Measurements from ENCODE around the gene ZDHHC11.
"Not testable (repeated sequence)": the region's sequence is repeated elsewhere in the genome, so short reads cannot be mapped to it uniquely, and the experiment has no call there.

The ZDHHC11 gene

DNA sequence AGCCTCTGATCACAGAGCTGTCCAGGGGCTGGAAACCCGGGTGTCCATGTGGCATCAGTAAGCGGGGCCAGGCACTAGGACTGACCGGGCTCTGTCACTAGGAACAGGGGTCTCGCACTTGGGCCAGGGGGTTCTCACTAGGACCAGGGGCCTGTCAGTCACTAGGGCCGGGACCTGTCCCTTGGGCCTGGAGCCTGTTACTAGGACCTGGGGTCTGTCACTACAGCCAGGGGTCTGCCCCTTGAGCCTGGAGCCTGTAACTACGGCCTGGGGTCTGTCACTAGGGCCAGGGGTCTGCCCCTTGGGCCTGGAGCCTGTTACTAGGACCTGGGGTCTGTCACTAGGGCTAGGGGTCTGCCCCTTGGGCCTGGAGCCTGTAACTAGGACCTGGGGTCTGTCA, 76.5 kb downstream of the ZDHHC11 start:
- not testable (repeated sequence) for FAIRE-seq

DNA sequence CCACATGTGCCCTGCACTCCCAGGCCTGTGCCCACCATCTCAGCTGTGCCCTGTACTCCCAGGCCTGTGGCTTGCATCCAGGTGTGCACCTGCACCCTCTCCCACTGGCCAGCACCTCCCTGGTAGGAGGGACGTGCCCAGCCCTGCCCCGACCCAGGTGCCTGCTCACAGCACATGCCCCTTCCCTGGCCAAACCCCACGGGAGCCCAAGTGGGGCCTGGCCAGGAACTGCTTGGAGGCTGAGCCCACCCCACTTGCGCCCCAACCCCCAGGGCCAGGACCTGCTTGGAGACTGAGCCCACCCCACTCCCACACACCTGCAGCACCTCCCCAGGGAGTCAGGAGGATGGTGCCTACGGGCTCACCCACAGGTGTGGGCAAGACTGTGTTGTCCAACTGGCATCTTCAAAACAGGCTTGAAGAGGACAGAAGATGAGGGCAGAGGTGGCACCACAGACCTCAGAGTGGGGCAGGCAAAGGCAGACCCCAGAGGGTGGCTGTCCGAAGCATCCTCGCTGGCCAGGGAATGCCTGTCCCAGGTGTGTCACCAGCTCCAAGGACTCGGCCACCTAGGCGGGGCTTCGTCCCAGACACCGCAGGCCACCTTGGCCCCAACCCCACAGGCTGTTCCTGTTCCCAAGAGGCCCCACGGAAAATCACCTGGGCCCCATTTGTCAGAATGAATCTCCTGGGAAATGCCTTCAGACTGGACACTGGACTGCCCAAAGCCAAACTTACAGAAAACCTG, 77.1 kb downstream of the ZDHHC11 start:
- FAIRE-seq, result no peak

DNA sequence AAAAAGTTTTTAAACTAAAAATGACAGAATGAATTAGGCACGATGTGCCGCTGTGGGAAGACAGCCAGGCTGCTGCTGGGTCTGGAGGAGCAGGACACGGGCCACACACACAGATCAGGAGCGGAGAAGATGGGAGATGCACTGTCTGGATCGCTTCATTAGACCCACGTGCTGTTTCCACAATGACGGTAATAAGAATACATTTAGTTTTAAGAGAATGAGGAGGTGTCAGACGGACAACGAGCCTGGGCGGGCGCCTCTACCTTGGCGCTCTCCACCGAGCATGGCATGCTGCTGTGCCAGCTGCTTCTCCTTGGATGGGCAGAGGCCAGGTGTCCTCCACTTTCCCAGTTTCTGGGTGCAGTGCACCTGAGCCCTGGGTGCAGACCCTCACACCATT, 77.9 kb downstream of the ZDHHC11 start:
- FAIRE-seq, result not testable (repeated sequence)

DNA sequence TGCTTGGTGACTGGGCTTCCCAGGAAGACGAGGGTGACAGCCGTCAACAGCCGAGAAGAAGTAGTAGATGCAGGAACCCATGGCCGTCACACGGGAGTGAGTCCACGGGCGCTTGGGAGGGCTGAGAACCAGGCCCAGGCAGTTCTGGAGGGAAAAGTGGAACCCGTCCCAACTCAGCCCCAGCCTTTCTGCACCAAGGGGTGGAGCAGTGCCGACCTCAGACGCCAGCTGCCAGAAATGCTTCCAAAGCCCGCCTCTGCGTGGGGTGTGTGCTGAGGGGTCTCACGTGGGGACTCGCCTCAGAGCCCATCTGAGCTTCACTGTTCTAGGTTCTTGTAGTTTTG, 78.3 kb downstream of the ZDHHC11 start:
- not testable (repeated sequence) for FAIRE-seq

DNA sequence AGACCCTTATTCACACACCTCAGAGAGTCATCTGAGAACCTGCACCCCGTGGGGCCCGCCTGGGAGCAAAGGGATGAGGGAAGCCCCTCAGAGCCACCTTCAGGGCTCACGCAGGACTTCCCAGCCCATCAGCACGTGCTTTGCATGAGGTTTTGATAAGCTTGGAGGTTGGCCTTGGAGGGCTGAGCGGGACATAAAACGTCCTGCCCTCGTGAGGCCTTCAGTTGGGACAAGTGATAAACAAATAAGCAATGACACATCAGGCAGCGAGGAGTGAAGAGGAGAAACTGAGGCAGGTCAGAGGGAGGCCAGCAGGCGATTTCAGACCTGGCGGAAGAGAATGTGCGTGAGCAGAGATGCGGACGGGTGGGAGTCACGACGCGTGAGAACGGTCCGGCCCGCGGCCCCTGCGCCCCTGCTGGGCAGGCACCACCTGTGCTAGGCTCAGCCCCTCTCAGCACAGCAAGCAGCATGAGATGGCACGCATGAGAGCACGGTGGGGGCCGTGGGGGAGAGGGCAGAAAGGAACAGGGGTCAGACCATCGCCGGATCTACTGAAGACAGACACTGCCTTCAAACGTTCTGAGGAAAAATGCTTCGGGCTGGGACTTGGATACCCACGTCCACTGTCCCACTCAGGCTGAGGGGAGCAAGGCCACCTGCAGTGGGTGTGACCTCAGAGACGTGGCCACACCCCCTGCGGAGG, 78.8 kb downstream of the ZDHHC11 start:
- not testable (repeated sequence) for FAIRE-seq

DNA sequence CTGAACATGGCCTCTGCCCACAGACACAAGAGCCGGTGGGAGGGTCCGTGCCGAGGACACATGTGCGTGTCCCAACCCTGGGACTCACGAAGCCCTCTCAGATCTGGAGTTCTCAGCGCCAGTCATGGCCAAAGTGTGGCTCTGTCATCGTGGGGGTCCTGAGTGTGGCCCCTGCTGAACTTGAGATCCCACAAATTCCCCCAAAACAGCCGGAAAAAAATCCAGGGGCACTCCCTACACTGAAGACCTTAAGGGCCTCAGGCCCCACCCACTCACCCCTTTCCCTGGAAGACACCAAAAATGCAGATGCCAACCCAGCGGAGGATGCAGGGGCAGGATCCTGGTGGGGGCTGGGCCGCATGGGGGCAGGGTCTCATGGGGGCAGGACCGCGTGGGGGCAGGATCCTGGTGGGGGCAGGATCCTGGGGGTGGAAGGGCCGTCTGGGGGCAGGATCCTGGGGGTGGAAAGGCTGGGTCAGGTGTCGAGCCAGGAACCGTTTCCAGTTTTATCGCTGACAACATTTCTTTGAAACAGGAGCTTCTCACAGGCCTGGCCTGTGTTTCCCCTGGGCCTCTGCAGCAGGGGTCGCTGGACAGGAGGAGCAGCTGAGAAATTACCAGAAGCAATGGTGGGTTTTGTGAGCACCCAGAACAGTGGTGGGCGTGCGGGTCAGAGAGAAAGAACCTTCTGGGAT, 79.6 kb downstream of the ZDHHC11 start:
- FAIRE-seq, result not testable (repeated sequence)

DNA sequence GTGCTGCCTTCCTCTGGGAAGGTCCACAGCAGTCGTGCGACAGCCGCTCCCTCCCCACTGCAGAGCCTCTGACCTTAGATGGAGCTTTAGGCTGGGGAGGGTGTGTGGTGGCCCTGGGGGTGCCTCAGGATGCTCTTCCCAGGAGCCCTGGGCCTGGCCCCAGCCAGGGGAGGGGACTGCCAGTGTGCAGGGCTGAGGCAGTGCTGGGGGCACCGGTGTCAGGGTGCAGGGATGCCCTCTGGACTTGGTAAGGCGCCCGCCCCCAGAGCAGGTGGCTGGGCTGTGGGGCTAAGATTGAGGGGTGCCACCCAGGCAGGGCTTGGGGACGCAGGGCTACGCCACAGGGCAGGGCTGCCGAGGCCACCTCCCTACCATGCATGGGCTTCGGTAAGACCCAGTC, 80.2 kb downstream of the ZDHHC11 start:
- FAIRE-seq, result not testable (repeated sequence)

DNA sequence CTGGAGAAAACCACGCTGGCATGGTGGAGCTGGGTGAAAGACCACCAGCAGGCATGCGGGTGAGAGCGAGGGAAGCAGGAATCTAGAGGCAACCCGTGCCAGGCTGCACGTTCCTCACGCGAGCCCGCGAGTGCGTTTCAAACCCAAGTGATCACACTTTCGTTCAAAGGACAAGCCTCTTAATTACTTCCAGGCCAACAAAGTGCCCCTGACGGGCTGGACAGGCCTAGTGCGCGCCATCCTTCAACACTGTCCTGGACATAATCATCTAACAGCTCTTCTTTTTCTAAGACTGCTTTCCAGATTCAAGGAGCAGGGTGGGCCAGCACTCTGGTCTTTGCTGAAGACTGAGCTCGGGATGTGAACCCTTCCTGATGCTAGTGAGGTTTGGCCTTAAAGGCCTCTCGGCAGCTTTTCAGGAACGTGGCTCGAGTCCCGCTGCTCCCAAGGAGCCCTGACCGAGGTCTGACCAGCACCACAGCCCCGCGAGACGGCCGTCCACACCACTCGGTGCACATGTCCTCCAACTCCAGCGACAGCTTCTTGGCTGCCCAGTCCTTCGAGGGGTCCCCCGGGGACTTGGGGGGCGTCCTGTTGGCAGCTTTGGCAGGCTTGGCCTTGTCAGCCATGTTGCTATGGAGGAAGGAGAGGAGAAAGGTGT, 81.2 kb downstream of the ZDHHC11 start:
- FAIRE-seq, result not testable (repeated sequence)

DNA sequence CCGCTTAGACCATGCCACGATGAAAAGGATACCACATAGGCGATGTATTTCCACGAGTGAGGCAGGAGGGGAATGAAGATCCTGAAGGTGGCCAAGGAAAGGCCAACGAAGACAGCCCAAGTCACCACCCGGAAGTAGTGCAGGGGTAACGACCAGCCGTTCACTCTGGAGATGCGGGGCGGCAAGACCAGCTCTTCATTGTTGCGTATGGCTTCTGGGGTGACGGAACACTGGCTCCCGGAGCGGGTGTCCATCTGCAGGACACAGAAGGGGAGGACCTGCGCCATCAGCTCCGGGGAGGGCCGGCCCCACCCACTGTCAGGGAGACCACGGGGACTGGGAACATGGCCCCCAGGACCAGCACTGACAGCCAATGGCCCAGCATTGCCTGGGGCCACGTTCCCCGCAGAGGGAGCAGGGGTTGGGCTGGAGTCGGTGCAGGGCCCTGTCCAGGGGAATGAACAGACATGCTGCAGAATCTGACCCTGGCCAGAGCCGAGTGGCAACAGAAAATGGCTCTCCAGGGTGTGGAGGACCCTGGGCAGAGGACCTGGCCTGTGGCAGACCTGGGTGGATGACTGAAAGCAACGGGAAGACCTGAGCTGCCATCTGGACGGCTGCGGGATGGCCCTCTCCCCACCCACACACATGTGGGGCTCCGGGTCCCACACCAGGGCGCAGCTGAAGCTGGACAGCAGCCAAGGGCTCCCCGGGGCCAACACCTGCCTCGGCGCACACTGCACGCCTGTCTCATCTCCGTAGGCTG, 83.9 kb downstream of the ZDHHC11 start:
- FAIRE-seq, result no peak

DNA sequence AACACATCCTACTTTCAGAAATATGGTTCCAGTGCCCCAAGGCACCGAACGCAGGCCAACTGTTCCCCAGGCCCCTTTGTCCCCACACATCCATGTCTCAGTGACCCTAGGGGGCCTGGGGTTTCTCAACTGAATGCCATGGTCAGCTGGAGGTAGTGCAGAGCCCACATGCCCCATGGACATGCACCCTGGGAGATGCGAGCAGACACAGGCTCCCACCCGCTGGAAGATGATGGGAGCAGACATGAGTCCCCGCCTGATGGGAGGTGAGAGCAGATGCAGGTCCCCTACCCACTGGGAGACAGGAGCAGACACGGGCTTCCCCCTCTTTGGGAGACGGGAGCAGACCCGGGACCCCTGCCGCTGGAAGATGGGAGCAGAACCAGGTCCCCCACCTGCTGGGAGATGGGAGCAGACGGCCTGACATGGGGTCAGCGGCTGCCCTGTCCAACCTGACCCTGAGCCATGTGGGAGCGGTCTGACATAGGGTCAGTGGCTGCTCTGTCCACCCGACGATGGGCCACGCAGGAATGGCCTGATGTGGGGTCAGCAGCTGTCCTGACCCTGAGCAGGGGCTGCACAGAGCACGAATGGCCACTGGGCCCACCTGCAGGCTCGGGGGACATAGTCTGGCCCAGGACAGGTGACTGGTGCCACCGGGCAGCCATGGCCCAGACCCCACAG, 84.7 kb downstream of the ZDHHC11 start:
- no peak for FAIRE-seq

DNA sequence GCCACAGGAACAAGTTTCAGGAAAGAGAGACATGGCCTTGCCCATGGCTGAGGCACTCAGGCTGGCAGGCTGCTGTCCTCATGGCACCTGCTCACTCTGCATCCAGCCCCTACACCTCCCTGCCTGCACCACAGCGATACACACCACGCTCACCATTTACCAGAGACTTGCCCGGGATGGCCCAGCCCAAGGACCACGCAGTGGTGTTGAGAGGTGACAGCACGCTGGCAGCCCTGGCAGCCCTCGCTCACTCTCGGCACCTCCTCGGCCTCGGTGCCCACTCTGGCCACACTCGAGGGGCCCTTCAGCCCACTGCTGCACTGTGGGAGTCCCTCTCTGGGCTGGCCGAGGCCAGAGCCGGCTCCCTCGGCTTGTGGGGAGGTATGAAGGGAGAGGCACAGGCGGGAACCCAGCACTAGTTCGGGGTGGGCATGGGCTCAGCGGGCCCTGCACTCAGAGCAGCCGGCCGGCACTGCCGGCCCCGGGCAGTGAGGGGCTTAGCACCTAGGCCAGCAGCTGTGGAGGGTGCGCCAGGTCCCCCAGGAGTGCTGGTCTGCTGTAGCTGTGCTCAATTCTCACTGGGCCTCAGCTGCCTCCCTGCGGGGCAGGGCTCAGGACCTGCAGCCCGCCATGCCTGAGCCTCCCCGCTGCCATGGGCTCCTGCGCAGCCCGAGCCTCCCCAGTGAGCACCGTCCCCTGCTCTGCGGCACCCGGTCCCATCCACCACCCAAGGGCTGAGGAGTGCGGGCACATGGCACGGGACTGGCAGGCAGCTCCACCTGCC, 86.6 kb downstream of the ZDHHC11 start:
- FAIRE-seq, result no peak

DNA sequence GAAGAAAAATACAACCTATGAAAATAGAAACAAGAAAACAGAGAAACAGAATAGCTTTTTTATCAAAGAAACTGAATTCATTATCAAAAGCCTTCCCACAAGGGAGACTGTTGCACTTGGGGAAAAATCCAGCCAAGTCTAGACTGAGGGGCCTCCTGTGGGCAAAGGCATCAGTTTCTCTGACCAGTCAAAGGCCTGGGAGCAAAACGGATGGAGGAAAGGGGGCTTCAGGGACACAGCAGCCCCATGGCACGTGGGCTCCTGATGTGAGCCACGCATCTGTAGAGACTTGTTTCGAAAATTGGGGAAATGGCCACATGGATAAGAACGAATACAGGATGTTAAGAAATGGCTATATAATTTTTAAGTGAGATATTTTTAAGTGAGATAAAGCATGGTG, 87.4 kb downstream of the ZDHHC11 start:
- FAIRE-seq, result no peak

DNA sequence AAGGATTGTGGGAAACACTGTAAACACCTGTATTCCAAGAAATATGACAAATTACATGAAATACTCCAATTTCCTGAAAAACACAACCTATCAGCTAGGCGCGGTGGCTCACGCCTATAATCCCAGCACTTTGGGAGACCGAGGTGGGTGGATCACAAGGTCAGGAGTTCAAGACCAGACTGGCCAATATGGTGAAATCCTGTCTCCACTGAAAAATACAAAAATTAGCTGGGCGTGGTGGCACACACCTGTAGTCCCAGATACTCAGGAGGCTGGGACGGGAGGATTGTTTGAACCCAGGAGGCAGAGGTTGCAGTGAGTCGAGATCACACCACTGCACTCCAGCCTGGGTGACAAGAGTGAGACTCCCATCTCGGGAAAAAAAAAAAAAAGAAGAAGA, 87.8 kb downstream of the ZDHHC11 start:
- FAIRE-seq, result not testable (repeated sequence)

DNA sequence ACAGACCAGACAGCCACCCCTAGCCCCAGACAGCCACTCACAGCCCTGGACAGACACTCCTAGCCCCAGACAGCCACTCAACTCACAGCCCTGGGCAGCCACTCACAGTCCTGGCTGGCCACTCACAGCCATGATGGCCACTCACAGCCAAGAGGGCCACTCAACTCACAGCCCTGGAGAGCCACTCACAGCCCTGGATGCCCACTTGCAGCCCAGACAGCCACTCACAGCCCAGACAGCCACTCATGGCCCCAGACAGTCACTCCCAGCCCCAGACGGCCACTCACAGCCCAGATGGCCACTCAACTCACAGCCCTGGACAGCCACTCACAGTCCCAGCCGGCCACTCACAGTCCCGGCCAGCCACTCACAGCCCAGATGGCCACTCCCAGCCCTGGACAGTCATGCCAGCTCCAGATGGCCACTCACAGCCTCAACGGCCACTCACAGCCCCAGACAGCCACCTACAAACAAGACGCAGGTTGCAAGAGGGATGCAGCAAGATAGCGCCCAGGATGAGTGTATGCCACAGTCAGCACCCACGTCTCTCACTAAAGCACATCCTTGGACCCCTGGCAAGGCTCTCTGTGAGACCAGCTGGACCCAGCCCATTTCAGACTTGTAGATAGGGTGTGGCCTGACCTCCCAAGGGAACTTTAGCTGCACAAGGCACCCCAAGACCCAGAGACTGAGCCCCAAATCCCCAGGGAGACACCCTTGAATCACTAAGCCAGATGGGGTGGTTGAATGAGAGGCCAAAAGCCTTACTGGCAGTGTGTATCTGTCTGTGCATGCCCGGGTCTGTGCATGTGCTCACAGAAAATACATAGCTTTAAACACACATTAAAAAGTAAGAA, 88.7 kb downstream of the ZDHHC11 start:
- no peak for FAIRE-seq

DNA sequence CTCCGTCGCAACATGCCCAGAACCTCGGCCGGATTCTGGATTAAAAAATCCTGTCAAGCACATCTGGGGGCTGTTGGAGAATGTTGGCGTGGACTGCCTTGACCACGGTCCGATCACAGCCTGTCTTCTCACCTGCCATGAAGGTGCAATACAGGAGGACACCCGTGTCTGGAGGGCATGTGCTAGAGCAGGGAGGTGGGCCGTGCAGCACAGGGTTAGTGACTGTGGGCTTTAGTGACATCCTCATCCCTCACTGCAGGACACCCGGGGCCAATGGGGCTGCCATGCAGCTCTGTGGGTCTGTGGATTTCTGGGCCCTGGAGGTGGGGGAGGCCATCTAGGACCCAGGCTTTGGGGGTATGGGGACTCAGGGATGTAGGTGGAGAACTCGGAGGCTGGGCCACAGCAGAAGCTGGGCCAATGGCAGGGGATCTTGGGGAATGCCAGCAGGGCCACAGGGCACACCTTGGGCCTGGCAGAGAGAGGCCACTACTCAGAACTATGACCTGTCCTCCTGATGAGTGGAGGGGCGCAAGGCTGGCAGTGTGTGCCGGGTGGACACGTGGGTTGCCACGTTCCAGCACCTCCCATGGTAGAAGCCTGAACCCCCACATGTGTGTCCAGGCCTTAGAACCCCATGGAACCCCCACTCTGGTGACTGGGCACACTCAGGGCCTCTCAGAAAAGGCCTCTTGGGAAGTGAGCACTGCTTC, 89.6 kb downstream of the ZDHHC11 start:
- FAIRE-seq, result no peak

DNA sequence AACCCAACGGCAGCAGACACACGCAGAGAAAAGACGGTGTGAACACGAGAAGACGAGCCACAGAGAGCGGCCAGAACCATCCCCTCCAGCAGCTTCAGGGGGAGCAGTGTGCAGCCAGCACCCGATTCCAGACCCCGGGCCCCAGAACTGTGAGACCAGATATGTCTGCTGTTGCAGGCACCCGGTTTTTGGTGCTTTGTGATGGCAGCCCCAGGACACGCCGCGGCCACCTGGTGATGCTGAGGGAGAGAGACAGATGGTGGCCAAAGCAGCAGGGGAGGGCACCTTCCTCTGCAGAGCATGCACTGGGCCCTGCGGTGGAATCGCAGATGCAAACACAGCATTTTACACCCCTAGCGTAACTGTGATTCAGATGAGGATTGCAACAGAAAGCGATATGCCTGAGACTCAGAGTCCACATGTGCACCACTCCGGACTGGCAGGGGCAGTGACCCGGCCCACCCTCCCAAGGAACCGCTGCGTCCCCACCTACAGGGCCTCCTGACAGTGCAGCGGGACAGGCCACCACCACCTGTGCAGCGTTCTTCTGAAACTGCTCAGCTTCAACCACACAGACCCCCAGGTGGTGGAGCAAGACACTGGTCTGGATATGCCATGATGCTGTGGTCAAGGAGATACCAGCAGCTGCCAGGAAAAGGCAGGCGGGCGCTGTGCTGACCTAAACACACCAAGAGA, 90.3 kb downstream of the ZDHHC11 start:
- no peak for FAIRE-seq

DNA sequence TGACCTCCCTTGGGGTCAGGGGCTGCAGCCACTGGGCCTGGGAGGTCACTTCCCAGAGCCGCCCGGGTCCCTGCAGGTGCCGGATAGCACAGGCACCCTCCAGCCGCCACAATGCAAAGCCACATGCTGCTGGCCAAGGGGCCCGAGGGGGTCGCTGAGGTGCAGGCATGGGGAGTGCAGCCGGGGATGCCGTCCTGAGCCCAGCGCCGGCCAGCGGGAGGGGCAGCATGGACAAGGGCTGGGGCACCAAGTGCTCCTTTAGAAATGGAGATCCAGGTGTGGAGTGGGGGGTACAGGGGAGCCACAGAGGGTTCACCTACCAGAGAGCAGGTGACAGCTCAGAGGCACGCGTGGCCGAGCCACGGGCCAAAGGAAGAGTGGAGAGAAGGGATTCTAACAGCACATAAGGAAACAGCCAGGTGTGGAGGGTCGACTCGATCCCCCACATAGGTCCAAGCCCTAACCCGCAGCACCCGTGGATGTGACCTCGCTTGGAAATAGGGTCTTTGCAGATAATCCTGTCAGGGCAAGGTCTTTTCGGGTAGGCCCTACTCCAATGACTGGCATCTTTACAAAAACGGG, 90.9 kb downstream of the ZDHHC11 start:
- FAIRE-seq, result no peak

DNA sequence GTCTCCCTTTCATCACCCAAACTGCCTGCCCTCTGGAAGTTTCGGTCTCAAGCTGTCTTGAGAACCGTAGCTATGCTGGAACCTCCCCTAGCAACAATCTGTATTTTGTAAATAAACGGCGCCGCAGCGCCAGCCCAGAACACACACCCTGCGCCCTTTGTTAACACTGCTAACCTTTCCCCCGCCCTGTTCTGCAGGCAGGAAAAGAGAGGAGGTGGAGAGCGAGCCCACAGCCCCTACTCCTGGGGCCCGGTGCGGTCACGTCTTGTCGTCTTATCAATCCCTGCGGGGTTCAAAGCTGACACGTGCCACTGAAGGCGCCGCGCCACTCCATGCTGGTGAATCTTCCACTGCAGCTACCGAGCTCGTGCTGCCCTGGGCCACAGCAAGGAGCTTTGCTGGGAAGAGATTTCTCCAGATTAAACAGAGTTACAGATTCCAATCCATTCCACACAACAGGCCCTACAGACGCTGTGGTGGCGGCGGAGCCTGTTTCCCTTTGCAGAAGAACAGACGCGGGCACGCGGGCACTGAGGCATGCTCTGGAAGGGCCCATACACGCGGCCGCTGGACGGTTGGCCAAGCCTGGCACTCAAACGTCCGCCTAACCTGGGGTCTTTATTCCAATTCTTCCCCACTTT, 91.6 kb downstream of the ZDHHC11 start:
- no peak for FAIRE-seq

Data from A204.1 (cell line).